HS-27A (cell line): ENCODE data around the gene ST6GAL2.

Source experiments
- DNase-seq: peaks from one replicate; pipeline ENCODE4 v3.0.0-alpha.2; 2012; ENCODE audit warnings: low read depth, missing footprints

ST6GAL2 gene

DNA sequence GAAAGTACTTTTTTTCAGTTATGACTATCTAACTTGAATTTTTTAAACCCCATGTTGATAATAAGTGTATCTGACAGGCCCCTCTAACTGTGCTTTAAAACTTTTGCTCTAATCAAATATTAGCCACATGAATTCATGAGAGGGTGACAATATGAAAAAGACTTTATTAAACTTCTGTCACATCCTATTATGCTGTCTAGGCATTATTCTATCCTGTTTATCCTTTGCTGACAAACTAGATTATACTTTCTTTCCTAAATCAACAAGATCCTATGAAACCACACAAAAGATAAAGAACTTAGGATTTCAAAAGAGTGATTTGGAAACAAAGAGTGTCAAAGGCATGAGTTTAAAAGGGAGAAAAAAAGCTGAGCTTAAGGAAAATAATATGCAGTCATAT, 57.8 kb downstream of the ST6GAL2 start:
- no peak for DNase-seq

DNA sequence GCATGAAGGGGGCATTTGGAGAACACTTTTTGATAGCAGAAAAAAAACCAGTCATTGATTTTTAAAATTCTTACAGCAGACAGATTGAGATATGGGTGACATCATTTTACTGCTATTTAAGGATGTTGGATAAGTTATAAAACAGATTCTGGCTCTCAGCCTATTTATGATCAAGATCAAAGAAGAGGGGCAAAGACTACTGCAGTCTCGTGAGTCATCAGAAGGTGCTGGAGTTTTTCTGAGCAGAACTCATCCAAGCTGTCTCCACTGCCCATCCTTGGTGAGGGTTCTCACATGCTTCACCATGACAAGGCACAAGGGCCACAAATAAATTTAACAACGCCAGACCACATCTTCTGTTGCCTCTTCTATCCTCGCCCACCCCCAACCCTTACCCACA, 58.8 kb downstream of the ST6GAL2 start:
- DNase-seq, result peak; percentile 2

DNA sequence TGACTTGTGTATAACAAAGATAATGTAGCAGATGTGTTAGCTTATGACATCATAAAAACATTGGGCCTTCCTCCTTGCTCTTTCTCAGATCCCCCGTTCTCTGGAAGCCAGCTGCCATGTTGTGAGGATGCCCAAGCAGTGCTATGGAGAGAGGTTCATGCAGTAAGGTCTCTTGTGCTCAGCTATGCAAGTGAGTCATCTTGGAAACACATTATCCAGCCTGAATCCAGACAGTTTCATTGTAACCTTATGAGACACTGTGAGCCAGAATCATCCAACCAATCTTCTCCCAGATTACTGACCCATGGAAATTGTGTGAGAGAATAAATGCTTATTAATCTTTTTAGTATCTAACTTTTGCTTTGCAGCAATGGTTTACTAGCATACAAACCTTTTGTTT, 60.8 kb downstream of the ST6GAL2 start:
- DNase-seq, result no peak

DNA sequence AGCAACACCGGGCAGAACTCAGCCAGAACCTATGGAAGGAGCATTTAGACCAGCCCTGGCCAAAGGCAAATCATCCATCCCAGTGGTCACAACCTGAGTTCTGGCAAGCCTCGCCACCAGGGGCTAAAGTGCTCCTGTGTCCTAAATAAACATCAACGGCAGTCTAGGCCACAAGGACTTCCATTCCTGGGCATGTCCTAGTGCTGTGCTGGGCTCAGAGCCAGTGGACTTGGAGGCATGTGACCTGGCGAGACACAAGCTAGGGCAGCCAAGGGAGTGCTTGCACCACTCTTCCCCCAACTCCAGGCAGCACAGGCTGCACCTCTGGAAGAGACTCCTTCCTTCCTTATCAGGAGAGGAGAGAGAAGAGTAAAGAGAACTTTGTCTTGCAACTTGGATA, 69.0 kb downstream of the ST6GAL2 start:
- no peak for DNase-seq

DNA sequence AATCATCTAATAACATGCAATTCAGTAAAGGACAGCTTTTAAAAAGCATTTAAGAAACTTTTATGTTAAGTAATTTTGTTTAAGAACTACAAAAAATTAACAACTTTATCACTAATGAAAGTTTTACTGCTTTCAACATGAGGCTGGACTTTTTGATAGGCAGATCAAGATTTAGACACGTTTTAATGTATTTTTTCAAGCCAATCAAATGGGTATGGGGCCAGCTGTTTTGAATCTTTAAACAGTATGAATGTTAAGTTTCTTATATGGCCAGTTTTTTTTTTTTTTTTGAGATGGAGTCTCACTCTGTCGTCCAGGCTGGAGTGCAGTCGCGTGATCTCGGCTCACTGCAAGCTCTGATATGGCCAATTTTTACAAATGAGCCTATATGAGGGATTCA, 73.1 kb downstream of the ST6GAL2 start:
- DNase-seq, result no peak

DNA sequence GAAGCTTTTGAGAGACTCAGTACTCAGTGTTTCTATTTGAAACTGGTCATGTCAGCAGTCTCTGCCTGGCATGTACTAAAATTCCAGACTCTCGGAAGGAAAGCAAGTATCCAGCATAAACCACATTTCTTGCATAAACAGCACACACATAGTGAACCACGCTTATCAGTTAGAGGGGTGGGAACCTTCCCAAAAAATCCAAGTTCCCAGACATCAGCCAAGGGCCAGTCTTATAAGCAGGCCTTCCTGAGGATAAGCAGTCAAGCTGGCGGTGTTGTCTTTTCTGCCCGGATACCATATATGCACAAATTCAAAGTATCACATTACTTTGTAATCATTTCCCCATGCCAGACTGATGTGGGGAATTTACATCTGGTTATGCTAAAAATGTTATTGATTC, 73.6 kb downstream of the ST6GAL2 start:
- no peak for DNase-seq

DNA sequence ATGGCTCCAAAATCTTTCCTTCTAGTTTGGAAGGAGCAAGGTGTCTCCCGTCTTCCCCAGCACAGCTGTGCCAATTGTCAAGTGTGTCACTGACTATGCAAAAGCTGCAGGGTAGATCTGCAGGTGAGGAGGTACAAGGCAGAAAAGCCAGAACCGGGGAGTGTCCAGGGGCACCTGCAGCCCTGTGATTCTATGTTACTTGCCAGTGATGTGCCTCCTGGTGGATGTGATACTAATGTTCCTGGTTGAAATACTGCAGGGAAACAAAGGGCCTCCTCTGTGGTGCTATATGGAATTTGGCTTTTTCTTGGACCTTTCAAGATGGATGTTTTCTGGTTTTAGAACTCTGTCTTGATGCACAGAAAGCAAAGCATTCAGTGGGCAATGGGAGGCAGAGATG, 80.3 kb downstream of the ST6GAL2 start:
- no peak for DNase-seq

DNA sequence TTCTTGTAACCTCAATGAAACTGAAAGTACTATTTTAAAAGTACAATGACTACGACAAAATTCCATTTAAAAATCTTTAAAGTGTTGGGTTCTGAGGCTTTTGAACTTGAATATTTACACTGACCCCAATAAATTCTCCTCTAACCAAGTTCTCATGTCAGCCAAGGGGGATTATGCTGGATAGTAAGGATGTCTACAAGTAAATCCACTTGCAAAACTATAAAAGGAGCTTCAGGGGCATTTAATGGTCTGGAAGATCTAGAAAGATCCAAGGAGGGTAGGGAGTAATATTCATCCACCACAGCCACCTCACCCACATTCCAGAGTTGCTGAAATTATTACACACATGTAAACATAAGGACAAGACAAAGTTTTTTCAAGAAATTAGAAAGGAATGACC, 81.8 kb downstream of the ST6GAL2 start:
- no peak for DNase-seq

DNA sequence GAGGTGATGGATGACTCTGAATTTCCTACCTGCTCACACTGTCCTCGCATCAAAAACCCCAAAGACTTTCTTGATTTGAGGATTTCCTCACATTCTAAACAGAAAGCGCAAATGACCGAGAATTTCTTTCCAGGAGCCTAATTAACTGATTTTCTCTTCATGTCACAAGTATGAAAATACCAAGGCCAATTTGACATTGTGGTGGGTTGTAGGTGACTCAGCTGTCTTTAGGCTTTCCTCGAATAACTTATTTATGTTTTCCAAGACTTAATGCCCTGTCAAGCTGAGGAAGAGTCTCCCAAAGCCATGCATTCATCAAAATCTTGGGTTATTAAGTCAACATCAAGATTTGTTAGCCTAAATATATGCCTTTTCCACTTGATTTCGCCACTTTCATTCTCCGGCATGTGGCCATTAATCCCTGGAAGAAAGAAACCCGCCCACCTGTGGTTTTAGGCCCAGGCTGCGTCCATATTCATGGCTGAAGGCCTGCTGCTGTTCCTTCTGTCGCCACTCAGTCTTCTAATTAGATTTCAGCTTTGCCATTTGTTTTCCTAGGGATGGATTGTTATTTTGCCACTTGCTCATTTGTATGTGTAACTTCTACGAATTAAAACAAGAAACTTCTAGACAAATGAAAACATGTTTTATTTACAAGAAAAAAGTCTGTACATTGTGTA, 84.9 kb downstream of the ST6GAL2 start:
- DNase-seq, result no peak

DNA sequence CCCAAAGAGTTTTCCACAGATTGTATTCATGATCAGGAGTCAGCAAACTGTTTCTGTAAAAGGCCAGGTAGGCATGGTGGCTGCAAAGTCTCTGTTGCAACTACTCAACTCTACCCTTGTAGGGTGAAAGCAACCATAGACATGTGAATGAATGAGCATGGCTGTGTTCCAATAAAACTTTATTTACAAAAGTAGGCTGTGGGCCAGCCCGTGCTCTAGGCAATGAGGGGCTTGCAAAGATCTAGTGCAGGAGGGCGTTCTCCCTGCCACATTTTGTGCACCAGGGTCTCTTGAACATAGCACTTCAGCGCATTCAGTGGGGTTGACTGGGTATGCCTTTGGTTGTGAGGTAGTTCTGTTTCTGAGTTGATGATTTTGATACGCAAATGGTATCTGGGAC, 85.8 kb downstream of the ST6GAL2 start:
- DNase-seq, result no peak

DNA sequence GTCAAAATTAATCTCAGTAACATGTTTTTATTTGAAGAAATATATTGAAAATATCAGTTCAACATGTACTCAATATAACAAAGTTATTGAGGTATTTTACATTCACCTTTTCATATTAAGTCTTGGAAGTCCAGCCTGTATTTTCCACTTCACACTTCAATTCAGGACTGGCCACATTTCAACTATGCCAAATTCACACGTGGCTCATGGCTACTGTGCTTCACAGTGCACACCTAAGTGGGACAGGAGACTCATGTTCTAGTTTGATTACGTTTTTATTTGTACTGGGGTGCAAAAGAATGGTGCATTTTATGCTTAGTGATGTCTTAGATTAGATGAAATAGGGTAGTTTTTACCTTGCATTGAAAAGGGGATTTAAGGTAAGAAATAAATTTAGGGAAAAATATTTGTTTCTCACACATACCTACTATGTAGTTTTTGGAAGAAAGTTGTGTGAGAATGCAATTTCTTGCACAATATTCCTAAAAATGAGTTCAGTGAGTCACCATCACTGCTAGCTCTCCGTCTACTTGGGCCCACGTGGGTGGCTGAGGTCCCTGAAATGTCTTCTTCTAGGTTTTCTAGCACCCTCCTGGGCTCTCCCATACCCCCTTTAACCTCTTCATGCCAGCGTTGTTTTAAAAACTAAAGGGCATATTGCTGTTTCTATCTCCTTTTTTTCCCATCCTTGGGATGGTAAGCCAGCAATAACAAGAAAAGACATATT, 87.0 kb downstream of the ST6GAL2 start:
- DNase-seq, result no peak

DNA sequence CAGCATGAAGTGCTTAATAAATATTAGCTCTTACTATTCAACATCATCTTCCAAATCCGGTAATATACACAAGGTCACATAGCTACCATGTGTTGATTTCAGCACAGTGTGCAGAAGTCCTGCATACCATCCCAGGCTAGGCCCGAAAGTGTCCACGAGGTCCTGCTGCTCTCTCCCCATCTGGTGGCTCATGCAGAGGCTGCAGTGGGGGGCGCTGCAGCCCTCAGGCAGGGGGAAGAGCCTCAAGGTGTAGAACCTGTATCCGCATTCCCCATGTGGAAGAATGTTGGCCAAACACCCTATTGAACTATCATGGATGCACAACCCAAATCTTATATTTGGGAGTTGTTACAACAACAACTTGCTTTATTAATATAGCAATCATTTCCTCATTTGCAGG, 88.5 kb downstream of the ST6GAL2 start:
- DNase-seq, result no peak

DNA sequence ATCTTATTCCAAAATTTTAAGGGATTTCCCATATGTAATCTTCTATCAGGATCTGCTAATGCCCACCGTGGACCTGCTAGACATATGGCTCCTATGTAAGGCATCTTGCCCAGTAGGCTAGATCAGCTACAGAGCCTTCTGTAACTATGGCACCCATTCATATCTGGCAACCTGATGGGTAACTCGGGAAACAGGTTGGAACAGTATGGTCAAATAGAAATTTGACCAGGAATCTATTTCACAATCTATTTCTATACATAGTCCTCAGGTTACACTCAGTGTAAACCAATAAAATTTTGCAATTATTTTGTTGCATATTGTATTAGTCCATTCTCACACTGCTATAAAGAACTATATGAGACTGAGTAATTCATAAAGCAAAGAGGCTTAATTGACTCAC, 93.3 kb downstream of the ST6GAL2 start:
- DNase-seq, result no peak

DNA sequence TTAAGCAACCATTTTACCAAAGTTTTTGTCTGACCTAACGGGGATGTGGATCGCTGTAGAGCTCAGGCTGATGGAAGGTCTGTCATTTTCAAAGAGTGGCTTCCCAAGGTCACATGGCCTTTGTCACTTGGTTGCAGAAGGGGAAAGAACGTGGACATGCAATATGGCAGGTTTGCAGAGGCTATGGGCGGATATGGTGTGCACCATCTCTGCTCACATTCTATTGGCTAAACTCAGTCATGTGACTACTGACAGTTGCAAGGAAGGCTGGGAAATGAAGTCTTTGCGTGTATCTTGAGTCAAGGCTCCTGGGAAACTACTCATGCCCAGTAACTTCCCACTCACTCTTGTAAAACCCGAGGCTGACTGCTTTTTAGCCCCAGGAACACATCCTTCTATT, 96.8 kb downstream of the ST6GAL2 start:
- peak; percentile 23 for DNase-seq

DNA sequence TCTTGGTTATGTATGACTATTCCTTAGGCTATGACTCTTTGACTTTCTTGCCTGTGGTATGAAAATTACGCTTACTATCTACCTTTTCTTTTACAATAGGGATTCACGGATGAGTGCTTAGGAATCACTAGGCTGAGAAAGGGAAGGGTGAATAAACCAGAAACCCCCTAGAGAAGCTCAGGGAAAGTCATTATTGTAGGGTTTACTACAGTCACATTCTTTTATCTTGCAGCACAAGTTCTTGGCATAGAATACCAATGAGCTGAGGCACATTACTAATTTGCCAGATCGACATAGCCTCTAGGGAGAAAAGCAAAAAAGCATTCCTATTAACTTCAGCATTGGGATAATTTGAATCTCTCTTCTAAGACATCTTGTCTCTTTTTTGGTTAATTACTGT, 103.3 kb downstream of the ST6GAL2 start:
- no peak for DNase-seq

DNA sequence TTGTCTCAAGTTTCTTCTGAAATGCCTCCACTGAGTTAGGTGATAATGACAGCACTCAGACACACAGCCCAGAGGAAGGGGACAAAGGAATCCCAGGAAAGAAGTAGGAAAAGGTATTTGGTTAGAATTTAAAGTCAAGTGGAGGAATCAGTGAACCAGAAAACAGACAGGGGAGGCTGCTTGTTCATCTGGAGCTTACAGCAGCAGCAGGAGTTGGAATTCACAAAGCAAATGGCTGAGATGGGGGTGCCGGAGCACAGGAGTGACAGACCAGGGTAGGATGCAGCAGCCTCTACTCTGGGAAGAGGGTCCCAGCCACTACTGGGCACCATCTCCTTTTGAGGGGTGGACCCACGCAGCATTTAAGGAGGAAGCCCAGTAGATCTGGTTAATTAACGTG, 104.8 kb downstream of the ST6GAL2 start:
- no peak for DNase-seq

DNA sequence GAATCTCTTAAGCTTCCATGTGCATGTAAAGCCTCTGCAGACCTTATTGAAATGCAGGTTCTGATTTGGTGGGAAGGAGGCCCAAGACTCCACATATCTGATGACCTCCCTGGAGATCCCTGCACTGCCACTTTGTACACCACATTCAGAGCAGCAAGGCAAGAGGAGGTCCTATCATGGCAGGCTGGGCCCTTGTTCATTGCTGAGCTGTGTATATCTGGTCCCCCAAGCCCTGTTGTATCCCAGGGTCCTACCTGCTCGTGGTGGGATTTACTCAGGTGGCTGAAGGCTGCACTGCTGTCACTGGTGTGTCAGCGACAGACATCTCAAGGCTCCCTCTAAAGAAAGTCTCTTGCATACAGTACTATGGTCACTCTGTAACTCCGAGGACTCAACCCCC, 114.2 kb downstream of the ST6GAL2 start:
- DNase-seq, result no peak

DNA sequence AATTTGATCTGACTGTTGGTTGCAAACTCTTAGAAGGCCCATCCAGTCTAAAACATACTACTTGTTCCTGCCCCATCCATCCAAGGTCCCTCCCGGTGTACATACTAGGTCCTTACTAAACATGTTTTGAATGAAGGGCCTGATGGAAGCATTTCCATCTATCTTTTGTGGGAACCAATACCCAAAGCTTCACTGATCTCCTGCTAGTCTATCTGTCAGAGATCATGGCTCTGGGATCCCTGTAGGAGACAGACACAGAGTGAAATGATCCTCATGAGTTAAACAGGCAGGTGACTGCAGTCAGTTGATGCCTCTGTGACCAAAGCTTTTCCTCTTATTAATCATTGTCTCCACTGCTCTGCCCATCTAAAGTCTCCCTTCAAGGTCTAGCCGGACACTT, 115.0 kb downstream of the ST6GAL2 start:
- DNase-seq, result no peak

DNA sequence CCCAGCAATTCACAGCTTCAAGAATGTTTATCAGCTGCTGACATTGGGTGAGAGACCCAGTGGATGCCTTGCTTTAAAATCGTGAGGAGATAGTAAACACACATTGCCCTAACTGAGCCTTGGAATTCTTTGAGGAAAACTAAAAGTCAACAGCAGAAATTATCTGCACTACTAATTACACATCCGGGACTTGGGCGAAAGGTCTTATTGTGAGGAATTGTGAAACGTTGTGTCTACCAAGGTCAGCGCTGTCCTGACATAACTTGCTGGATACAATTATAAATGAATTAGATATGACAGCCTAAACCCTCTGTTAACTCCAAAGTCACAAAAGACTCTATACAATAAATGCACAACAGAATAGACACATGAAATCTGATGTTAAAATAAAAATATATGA, 121.4 kb downstream of the ST6GAL2 start:
- no peak for DNase-seq

DNA sequence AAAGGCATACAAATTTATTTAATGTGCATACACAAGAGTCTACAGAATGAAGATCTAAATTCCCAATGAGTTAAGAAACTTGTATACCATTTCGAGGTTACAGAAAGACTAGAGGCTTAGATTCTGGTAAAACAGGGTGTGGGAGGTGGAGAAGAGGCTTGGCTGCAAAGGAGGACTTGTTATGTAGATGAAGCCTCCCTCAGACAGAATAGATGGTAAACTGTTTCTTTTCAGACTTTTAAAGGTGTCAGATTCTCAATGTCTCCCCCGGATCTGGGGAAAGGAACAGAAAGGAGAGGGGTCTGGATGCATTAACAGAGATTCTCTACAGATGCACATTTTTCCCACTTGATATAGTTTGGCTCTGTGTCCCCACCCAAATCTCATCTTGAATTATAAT, 126.0 kb downstream of the ST6GAL2 start:
- DNase-seq, result no peak

DNA sequence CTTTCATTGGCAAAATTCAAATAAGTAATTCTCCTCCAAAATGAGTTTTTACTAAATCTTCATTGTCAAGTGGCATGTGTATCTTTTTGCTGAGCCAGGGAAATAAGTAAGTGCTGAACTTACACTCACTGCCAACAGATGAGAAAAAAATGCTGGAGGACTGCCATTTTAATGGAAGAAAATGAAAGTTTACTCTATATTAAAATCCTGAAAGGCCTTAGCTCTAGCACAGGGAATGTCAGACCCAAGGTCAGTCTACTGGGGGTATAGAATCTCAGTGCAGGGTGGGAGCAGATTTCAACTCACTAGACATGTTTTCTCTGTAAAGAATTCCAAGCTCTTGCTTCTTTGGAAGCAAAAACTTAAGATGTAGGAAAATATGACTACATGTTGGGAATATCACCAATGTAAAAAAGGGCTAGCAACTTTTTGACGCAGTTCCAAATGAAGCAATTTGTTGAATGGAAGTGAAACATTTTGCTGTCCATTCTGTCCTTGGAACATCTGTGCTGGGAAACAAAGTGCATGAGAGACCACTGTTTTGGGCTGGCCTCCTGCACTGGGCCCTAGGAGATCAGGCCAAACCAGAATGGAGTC, 127.0 kb downstream of the ST6GAL2 start:
- no peak for DNase-seq
